ENCODE measurements around the gene CHST10.

- TF ChIP-seq EZH2 (IDR thresholded peaks at IDR 0.05; ENCODE audit: low read length, unreplicated experiment) (no peak), CTCF (conservative IDR thresholded peaks at IDR 0.05; ENCODE audit: low read depth, low read length) (no peak), EZH2phosphoT487 (IDR thresholded peaks at IDR 0.05; ENCODE audit: borderline replicate concordance, low read length) (no peak)
These were observed 9.9 kb downstream of the CHST10 start for GRCh38 chr2:100407563-100407962.
